Measurements from ENCODE around the gene DISP3. TPM values are rescaled to one million over a fixed set of nuclear protein-coding genes. Genes with fewer than 3 reads are reported as not detected.

The DISP3 gene
- total RNA-seq, 2 experiments from 2014 or later, result 0.97 to 1.7 TPM

DNA sequence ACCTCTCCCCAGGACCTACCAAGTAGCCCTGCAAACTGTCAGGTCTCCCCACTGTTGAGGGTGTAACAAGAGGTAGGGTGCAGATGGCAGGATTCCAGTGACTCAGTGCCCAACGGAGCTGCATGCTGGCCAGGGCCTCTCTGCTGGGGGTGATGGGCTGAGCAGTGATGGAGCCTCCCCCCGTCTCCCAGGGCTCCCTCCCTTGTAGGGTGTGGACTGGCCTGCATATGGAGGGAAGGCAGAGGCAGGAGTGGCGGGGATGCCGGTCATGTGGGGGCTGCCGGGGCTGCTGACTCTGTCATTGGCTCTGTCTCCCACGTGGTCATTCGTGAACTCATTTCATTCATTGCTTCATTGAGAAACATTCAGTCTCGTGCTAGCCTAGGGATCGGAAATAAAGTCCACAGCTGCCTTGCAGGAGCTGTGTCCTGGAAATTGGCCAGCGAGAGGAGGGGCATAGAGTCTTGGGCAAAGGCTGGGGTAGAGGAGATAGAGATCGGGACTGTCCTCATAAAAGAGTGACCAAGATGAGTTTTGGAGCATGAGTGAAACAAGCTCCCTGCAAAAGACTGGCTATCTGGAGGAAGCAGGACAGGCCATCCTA is 22.9 kb upstream of the DISP3 start:
- H3K4me2 ChIP-seq (ENCODE audit: low read length), result no peak overlapping the region
- TF ChIP-seq EZH2phosphoT487 (IDR thresholded peaks at IDR 0.05; ENCODE audit: borderline replicate concordance, low read depth, low read length), result no peak
- TF ChIP-seq, protein P1, sequence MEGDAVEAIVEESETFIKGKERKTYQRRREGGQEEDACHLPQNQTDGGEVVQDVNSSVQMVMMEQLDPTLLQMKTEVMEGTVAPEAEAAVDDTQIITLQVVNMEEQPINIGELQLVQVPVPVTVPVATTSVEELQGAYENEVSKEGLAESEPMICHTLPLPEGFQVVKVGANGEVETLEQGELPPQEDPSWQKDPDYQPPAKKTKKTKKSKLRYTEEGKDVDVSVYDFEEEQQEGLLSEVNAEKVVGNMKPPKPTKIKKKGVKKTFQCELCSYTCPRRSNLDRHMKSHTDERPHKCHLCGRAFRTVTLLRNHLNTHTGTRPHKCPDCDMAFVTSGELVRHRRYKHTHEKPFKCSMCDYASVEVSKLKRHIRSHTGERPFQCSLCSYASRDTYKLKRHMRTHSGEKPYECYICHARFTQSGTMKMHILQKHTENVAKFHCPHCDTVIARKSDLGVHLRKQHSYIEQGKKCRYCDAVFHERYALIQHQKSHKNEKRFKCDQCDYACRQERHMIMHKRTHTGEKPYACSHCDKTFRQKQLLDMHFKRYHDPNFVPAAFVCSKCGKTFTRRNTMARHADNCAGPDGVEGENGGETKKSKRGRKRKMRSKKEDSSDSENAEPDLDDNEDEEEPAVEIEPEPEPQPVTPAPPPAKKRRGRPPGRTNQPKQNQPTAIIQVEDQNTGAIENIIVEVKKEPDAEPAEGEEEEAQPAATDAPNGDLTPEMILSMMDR (conservative IDR thresholded peaks at IDR 0.05; ENCODE audit: low read length), result no peak
- H3K79me2 ChIP-seq (ENCODE audit: insufficient read depth, low read depth, low read length), result no peaks in the 10 kb centered on the region
- no peak for DNase-seq (ENCODE audit: low spot score)
- no peaks in the 10 kb centered on the region for H3K9me3 ChIP-seq (ENCODE audit: low read length)
- ChIA-PET POLR2A (no interaction called here), CTCF (ENCODE audit: unreplicated experiment) (no interaction called here)
- H3K27ac ChIP-seq (ENCODE audit: low read depth, low read length, poor library complexity, severe bottlenecking), result no peak overlapping the region
- no peaks in the 10 kb centered on the region for H4K20me1 ChIP-seq (ENCODE audit: insufficient read depth, low read length)
- H3K4me1 ChIP-seq (ENCODE audit: insufficient read depth, low read length, poor library complexity, severe bottlenecking), result no peaks in the 10 kb centered on the region
- no TSS peak for BruUV-seq (replicated peaks)
- no peaks in the 10 kb centered on the region for H3K36me3 ChIP-seq (ENCODE audit: insufficient read depth, low read length)
- H3K9me2 ChIP-seq (ENCODE audit: insufficient read depth, low read length), result no peaks in the 10 kb centered on the region
- no peak overlapping the region for H3K4me3 ChIP-seq (ENCODE audit: low read depth, low read length, poor library complexity, severe bottlenecking)
- no peak overlapping the region for H2AFZ ChIP-seq (ENCODE audit: low read length)
- intact Hi-C loops (cut with micrococcal nuclease; ENCODE audit: unreplicated experiment), result no loop called here

DNA sequence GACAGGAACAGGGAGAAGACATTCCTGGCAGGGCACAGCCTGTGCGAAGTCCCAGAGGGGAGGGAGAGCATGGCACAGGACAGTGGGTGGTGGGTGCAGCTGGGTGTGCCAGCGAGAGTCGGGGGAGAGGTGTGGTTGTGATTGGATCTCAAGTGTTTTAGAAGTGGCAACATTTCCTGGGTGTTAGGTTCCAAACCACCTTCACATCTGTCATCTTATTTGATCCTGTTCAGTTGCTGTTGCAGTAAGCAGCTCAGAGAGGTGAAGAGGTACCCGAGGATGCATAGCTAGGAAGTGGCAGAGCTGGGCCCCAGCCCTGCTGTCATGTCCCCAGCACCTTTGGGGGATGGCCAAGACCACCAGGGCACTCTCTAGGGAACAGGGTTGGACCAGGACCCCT is 22.0 kb upstream of the DISP3 start:
- POLR2A ChIA-PET, result no interaction called here
- Histone ChIP-seq H3K79me2 (ENCODE audit: insufficient read depth, low read depth, low read length) (no peaks in the 10 kb centered on the region), H3K9me2 (ENCODE audit: insufficient read depth, low read length) (no peaks in the 10 kb centered on the region), H2AFZ (ENCODE audit: low read length) (no peak overlapping the region), H3K4me3 (ENCODE audit: low read depth, low read length, poor library complexity, severe bottlenecking) (no peak overlapping the region), H3K9me3 (ENCODE audit: low read length) (no peaks in the 10 kb centered on the region), H3K27ac (ENCODE audit: low read depth, low read length, poor library complexity, severe bottlenecking) (no peak overlapping the region), H3K36me3 (ENCODE audit: insufficient read depth, low read length) (no peaks in the 10 kb centered on the region), H4K20me1 (ENCODE audit: insufficient read depth, low read length) (no peaks in the 10 kb centered on the region), H3K4me1 (ENCODE audit: insufficient read depth, low read length, poor library complexity, severe bottlenecking) (no peaks in the 10 kb centered on the region), H3K4me2 (ENCODE audit: low read length) (no peak overlapping the region)
- intact Hi-C loops (cut with micrococcal nuclease; ENCODE audit: unreplicated experiment), result no loop called here
- TF ChIP-seq, protein P1 (conservative IDR thresholded peaks at IDR 0.05; ENCODE audit: low read length), result no peak
- TF ChIP-seq EZH2phosphoT487 (IDR thresholded peaks at IDR 0.05; ENCODE audit: borderline replicate concordance, low read depth, low read length), result no peak
- BruUV-seq (replicated peaks), result no TSS peak
- DNase-seq (ENCODE audit: low spot score), result no peak
- CTCF ChIA-PET (ENCODE audit: unreplicated experiment), result no interaction called here

DNA sequence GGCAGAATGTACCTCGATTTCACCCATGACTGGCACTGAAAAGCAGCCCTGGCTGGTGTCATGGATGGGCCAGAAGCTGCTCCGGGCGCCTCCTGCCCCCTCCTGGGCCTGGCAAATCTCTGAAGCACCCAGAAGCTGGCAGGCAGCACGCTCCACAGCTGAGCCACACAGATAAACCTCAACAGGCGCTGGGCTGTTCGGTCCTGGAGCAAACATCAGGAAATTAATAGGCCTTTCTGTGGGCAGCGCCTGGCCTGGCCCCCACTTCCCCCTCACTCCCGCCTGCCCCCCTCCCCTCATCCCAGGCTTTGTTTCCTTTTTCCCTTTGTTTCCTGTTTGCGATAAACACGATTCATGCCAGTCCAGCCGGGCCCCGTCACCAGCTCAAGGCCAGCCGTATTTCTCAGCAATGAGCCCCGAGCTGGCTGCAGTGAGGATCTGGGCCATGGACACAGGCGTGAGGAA is 20.1 kb upstream of the DISP3 start:
- no TSS peak for BruUV-seq (replicated peaks)
- no peak overlapping the region for H2AFZ ChIP-seq (ENCODE audit: low read length)
- H4K20me1 ChIP-seq (ENCODE audit: insufficient read depth, low read length), result no peaks in the 10 kb centered on the region
- intact Hi-C loops (cut with micrococcal nuclease; ENCODE audit: unreplicated experiment), result no loop called here
- H3K9me3 ChIP-seq (ENCODE audit: low read length), result no peaks in the 10 kb centered on the region
- H3K9me2 ChIP-seq (ENCODE audit: insufficient read depth, low read length), result no peaks in the 10 kb centered on the region
- ChIA-PET CTCF (ENCODE audit: unreplicated experiment) (no interaction called here), POLR2A (no interaction called here)
- H3K36me3 ChIP-seq (ENCODE audit: insufficient read depth, low read length), result no peaks in the 10 kb centered on the region
- TF ChIP-seq, protein P1 (conservative IDR thresholded peaks at IDR 0.05; ENCODE audit: low read length), result no peak
- no peak for TF ChIP-seq EZH2phosphoT487 (IDR thresholded peaks at IDR 0.05; ENCODE audit: borderline replicate concordance, low read depth, low read length)
- no peaks in the 10 kb centered on the region for H3K79me2 ChIP-seq (ENCODE audit: insufficient read depth, low read depth, low read length)
- H3K27ac ChIP-seq (ENCODE audit: low read depth, low read length, poor library complexity, severe bottlenecking), result no peak overlapping the region
- H3K4me2 ChIP-seq (ENCODE audit: low read length), result no peak overlapping the region
- DNase-seq (ENCODE audit: low spot score), result no peak
- H3K4me1 ChIP-seq (ENCODE audit: insufficient read depth, low read length, poor library complexity, severe bottlenecking), result no peaks in the 10 kb centered on the region
- H3K4me3 ChIP-seq (ENCODE audit: low read depth, low read length, poor library complexity, severe bottlenecking), result no peak overlapping the region
